SK-N-SH treated with all-trans-retinoic acid at 6 μM for 48 hours (cell line): ENCODE results near the gene RETSAT.

Experiments used
- ATAC-seq: fragments of 200-7000 bp; cut with Tn5 transposase; 3 replicates; pipeline ENCODE4 v1.9.1; 2020; ENCODE audit warnings: mild to moderate bottlenecking, moderate library complexity
- BACH2 ChIP-seq: fragments of 250-450 bp; sonication (Bioruptor Pico); IDR thresholded peaks from 2 replicates; pipeline ENCODE4 v1.9.0; 2021; ENCODE audit warnings: mild to moderate bottlenecking, borderline replicate concordance
- CSDC2 ChIP-seq: fragments of 250-450 bp; sonication (Bioruptor Pico); IDR thresholded peaks from 2 replicates; pipeline ENCODE4 v1.5.0; 2020; ENCODE audit warnings: mild to moderate bottlenecking, moderate library complexity
- GLIS3 ChIP-seq: fragments of 250-450 bp; sonication (Bioruptor Pico); IDR thresholded peaks from 2 replicates; pipeline ENCODE4 v1.5.0; 2020; ENCODE audit warnings: mild to moderate bottlenecking, moderate library complexity
- OSR1 ChIP-seq: fragments of 250-450 bp; sonication (Bioruptor Pico); IDR thresholded peaks from 2 replicates; pipeline ENCODE4 v1.8.0; 2022; ENCODE audit warnings: moderate library complexity, mild to moderate bottlenecking, inconsistent platforms
- POU6F1 ChIP-seq: fragments of 250-450 bp; sonication (Bioruptor Pico); IDR thresholded peaks from 2 replicates; pipeline ENCODE4 v1.8.0; 2021; ENCODE audit warnings: low read depth, mild to moderate bottlenecking, moderate library complexity, borderline replicate concordance
- PPARA ChIP-seq: fragments of 250-450 bp; sonication (Bioruptor Pico); IDR thresholded peaks from 2 replicates; pipeline ENCODE4 v1.5.0; 2020; ENCODE audit warnings: mild to moderate bottlenecking, borderline replicate concordance
- RARB ChIP-seq: fragments of 250-450 bp; sonication (Bioruptor Pico); IDR thresholded peaks from 2 replicates; pipeline ENCODE4 v1.8.0; 2021; ENCODE audit warnings: mild to moderate bottlenecking, moderate library complexity
- SNAI2 ChIP-seq: fragments of 250-450 bp; sonication (Bioruptor Pico); IDR thresholded peaks from 2 replicates; pipeline ENCODE4 v1.5.0; 2020; ENCODE audit warnings: mild to moderate bottlenecking, moderate library complexity
- TCF4 ChIP-seq: fragments of 250-450 bp; sonication (Bioruptor Pico); IDR thresholded peaks from 2 replicates; pipeline ENCODE4 v1.8.0; 2021; ENCODE audit warnings: mild to moderate bottlenecking, moderate library complexity, borderline replicate concordance
- TOX ChIP-seq: fragments of 250-450 bp; sonication (Bioruptor Pico); IDR thresholded peaks from 2 replicates; pipeline ENCODE4 v1.8.0; 2021; ENCODE audit warnings: mild to moderate bottlenecking, moderate library complexity, borderline replicate concordance
- ZC3H10 ChIP-seq: fragments of 250-450 bp; sonication (Bioruptor Pico); IDR thresholded peaks from 2 replicates; pipeline ENCODE4 v1.5.1; 2021; ENCODE audit warnings: mild to moderate bottlenecking, moderate library complexity
- ZFP3 ChIP-seq: fragments of 250-450 bp; sonication (Bioruptor Pico); IDR thresholded peaks from 2 replicates; pipeline ENCODE4 v1.5.0; 2020; ENCODE audit warnings: mild to moderate bottlenecking, moderate library complexity
- ZFP30 ChIP-seq: fragments of 450-650 bp; formaldehyde crosslinking; IDR thresholded peaks from 2 replicates; pipeline ENCODE4 v1.5.0; 2022; ENCODE audit warnings: mild to moderate bottlenecking, moderate library complexity
- ZNF565 ChIP-seq: fragments of 450-650 bp; formaldehyde crosslinking; conservative IDR thresholded peaks from 2 replicates; pipeline ENCODE4 v1.5.0; 2020; ENCODE audit warnings: low read depth, mild to moderate bottlenecking, moderate library complexity
- ZNF70 ChIP-seq: fragments of 450-650 bp; formaldehyde crosslinking; IDR thresholded peaks from 2 replicates; pipeline ENCODE4 v1.5.0; 2020; ENCODE audit warnings: mild to moderate bottlenecking, moderate library complexity
- ZNF8 ChIP-seq: fragments of 450-650 bp; formaldehyde crosslinking; IDR thresholded peaks from 2 replicates; pipeline ENCODE4 v1.5.0; 2020; ENCODE audit warnings: mild to moderate bottlenecking, moderate library complexity
- TF ChIP-seq, protein P1 (sequence below): fragments of 250-450 bp; sonication (Bioruptor Pico); IDR thresholded peaks from 2 replicates; pipeline ENCODE4 v1.8.0; 2020; ENCODE audit warnings: mild to moderate bottlenecking, moderate library complexity, borderline replicate concordance
- TF ChIP-seq, protein P2 (sequence below): fragments of 250-450 bp; sonication (Bioruptor Pico); IDR thresholded peaks from 2 replicates; pipeline ENCODE4 v1.5.1; 2020; ENCODE audit warnings: low read depth, mild to moderate bottlenecking, moderate library complexity

RETSAT gene

DNA sequence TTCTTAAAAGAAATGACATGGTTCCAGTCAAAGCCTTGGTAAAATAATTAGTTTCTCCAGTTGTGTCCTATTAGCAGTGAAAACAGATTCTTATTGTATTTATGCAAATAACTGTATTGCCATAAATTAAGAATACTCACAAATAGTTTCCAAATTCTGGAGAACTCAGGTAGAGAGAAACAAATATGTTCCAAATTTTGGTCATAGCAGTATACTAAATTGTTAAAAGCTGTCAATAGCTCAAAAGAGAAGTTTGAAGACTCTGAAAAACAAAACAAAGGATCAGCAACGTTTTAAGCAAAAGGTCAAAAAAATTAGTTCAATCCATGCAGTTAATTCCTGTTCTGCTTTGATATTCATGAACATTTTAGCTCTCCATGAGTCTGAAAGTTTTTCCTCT lies 25.7 kb upstream of the RETSAT start:
- no peak for ATAC-seq
- TF ChIP-seq ZNF565 (CRISPR knock-in tag): no peak
- TF ChIP-seq BACH2: no peak
- TF ChIP-seq, protein P1, sequence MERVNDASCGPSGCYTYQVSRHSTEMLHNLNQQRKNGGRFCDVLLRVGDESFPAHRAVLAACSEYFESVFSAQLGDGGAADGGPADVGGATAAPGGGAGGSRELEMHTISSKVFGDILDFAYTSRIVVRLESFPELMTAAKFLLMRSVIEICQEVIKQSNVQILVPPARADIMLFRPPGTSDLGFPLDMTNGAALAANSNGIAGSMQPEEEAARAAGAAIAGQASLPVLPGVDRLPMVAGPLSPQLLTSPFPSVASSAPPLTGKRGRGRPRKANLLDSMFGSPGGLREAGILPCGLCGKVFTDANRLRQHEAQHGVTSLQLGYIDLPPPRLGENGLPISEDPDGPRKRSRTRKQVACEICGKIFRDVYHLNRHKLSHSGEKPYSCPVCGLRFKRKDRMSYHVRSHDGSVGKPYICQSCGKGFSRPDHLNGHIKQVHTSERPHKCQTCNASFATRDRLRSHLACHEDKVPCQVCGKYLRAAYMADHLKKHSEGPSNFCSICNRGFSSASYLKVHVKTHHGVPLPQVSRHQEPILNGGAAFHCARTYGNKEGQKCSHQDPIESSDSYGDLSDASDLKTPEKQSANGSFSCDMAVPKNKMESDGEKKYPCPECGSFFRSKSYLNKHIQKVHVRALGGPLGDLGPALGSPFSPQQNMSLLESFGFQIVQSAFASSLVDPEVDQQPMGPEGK: no peak
- TF ChIP-seq PPARA (CRISPR knock-in tag): no peak
- TF ChIP-seq SNAI2 (CRISPR knock-in tag): no peak
- TF ChIP-seq TCF4 (CRISPR knock-in tag): no peak
- no peak for TF ChIP-seq GLIS3 (CRISPR knock-in tag)
- TF ChIP-seq ZNF70: no peak
- TF ChIP-seq RARB (CRISPR knock-in tag): no peak
- no peak for TF ChIP-seq OSR1 (CRISPR knock-in tag)
- TF ChIP-seq ZFP3: no peak
- TF ChIP-seq CSDC2: no peak
- no peak for TF ChIP-seq ZC3H10
- TF ChIP-seq, protein P2, sequence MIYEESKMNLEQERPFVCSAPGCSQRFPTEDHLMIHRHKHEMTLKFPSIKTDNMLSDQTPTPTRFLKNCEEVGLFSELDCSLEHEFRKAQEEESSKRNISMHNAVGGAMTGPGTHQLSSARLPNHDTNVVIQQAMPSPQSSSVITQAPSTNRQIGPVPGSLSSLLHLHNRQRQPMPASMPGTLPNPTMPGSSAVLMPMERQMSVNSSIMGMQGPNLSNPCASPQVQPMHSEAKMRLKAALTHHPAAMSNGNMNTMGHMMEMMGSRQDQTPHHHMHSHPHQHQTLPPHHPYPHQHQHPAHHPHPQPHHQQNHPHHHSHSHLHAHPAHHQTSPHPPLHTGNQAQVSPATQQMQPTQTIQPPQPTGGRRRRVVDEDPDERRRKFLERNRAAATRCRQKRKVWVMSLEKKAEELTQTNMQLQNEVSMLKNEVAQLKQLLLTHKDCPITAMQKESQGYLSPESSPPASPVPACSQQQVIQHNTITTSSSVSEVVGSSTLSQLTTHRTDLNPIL (CRISPR knock-in tag): no peak
- TF ChIP-seq, all 23 proteins: peak for 0

DNA sequence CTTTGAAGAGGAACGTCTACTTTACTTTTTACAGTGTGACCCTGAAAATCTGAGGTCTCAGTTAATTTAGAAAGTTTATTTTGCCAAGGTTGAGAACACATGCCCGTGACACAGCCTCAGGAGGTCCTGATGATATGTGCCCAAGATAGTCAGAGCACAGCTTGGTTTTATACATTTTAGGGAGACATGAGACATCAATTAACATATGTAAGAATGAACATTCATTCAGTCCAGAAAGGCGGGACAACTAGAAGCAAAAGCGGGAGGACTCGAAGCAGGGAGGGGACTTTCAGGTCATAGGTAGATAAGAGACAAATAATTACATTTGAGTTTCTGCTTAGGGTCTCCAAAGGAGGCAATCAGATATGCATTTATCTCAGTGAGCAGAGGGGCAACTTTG lies 23.9 kb upstream of the RETSAT start:
- no peak for TF ChIP-seq ZNF8 (CRISPR knock-in tag)
- TF ChIP-seq TOX (CRISPR knock-in tag): no peak
- no peak for TF ChIP-seq POU6F1
- TF ChIP-seq, protein P2 (CRISPR knock-in tag): no peak
- no peak for TF ChIP-seq RARB (CRISPR knock-in tag)
- TF ChIP-seq ZC3H10: no peak
- TF ChIP-seq OSR1 (CRISPR knock-in tag): no peak
- TF ChIP-seq ZFP3: no peak
- no peak for TF ChIP-seq ZFP30 (CRISPR knock-in tag)
- no peak for TF ChIP-seq ZNF565 (CRISPR knock-in tag)
- ATAC-seq: no peak

DNA sequence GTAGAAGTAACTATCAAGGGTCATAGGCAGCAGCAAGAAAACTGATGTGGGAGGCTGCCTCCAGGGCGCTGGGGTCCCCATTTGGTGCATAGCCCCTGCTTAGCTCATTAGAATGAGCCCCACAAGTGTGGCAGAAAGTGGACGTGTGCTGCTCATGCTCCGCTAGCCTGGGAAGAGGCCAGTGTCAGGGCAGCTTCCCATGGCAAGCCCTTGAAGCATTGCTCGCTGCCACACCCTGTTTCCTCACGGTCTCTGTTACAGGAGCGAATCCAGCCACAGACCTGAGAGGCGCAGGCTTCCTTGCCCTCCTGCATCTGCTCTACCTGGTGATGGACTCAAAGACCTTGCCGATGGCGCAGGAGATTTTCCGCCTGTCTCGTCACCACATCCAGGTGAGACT lies 22.8 kb upstream of the RETSAT start:
- TF ChIP-seq GLIS3 (CRISPR knock-in tag) (no peak), TOX (CRISPR knock-in tag) (no peak), TCF4 (CRISPR knock-in tag) (no peak), PPARA (CRISPR knock-in tag) (no peak), POU6F1 (no peak), ZNF8 (CRISPR knock-in tag) (no peak), OSR1 (CRISPR knock-in tag) (no peak), RARB (CRISPR knock-in tag) (no peak)
- TF ChIP-seq, protein P1: no peak
- ATAC-seq: no peak
